H9 (cell line): ENCODE data around the gene SCFD2. TPM values are rescaled to one million over a fixed set of nuclear protein-coding genes. Genes with fewer than 3 reads are reported as not detected.

ENCODE experiments used
- DNase-seq: peaks from one replicate; pipeline ENCODE4 v3.0.0-alpha.2; 2017
- H2AFZ ChIP-seq: one replicate; pipeline ENCODE4 v1.6.1; 2013; ENCODE audit warnings: mild to moderate bottlenecking, low read length, control low read depth, moderate library complexity
- H2AK5ac ChIP-seq: 2 replicates; pipeline ENCODE4 v1.6.1; 2013; ENCODE audit warnings: low read length, control low read depth, mixed read lengths; ENCODE audit not compliant: insufficient read length
- H2BK120ac ChIP-seq: one replicate; pipeline ENCODE4 v1.6.1; 2013; ENCODE audit warnings: low read depth, mild to moderate bottlenecking, low read length, control low read depth, inconsistent platforms; ENCODE audit not compliant: poor library complexity, severe bottlenecking
- H2BK12ac ChIP-seq: 2 replicates; pipeline ENCODE4 v1.6.1; 2013; ENCODE audit warnings: low read length, control low read depth, mixed read lengths, low read depth; ENCODE audit not compliant: insufficient read length
- H2BK15ac ChIP-seq: 2 replicates; pipeline ENCODE4 v1.6.1; 2013; ENCODE audit warnings: low read depth, low read length, control low read depth
- H2BK20ac ChIP-seq: one replicate; pipeline ENCODE4 v1.6.1; 2013; ENCODE audit warnings: low read depth, mild to moderate bottlenecking, low read length, control low read depth, inconsistent platforms; ENCODE audit not compliant: poor library complexity, severe bottlenecking
- H2BK5ac ChIP-seq: 2 replicates; pipeline ENCODE4 v1.6.1; 2013; ENCODE audit warnings: low read length, control low read depth, mixed read lengths; ENCODE audit not compliant: insufficient read length
- H3K14ac ChIP-seq: 2 replicates; pipeline ENCODE4 v1.6.1; 2013; ENCODE audit warnings: low read length, control low read depth; ENCODE audit not compliant: insufficient read depth
- H3K18ac ChIP-seq: 2 replicates; pipeline ENCODE4 v1.6.1; 2013; ENCODE audit warnings: low read depth, mild to moderate bottlenecking, mixed read lengths, low read length, control low read depth; ENCODE audit not compliant: insufficient read length
- H3K23ac ChIP-seq: 2 replicates; pipeline ENCODE4 v1.6.1; 2013; ENCODE audit warnings: low read length, control low read depth, mixed read lengths, low read depth; ENCODE audit not compliant: insufficient read length
- H3K23me2 ChIP-seq: 2 replicates; pipeline ENCODE4 v1.6.1; 2013; ENCODE audit warnings: low read depth, mild to moderate bottlenecking, mixed read lengths, low read length, control low read depth; ENCODE audit not compliant: insufficient read length, poor library complexity, severe bottlenecking
- H3K27ac ChIP-seq: 2 replicates; pipeline ENCODE4 v1.5.1; 2013; ENCODE audit warnings: low read length, control low read depth, mixed read lengths, low read depth; ENCODE audit not compliant: insufficient read length
- H3K27me3 ChIP-seq: 2 replicates; pipeline ENCODE4 v1.6.1; 2013; ENCODE audit warnings: low read length, control low read depth, inconsistent platforms; ENCODE audit not compliant: insufficient read depth
- H3K4ac ChIP-seq: 2 replicates; pipeline ENCODE4 v1.6.1; 2013; ENCODE audit warnings: low read depth, mild to moderate bottlenecking, control low read depth, inconsistent platforms, low read length, moderate library complexity
- H3K4me1 ChIP-seq: 2 replicates; pipeline ENCODE4 v1.6.1; 2013; ENCODE audit warnings: low read length, control low read depth, inconsistent platforms; ENCODE audit not compliant: insufficient read depth
- H3K4me2 ChIP-seq: 2 replicates; pipeline ENCODE4 v1.6.1; 2013; ENCODE audit warnings: low read length, control low read depth, mixed read lengths; ENCODE audit not compliant: insufficient read length, insufficient read depth
- H3K56ac ChIP-seq: 2 replicates; pipeline ENCODE4 v1.6.1; 2013; ENCODE audit warnings: low read depth, mild to moderate bottlenecking, mixed read lengths, low read length, control low read depth; ENCODE audit not compliant: insufficient read length
- H3K79me1 ChIP-seq: 2 replicates; pipeline ENCODE4 v1.6.1; 2013; ENCODE audit warnings: low read depth, mild to moderate bottlenecking, moderate library complexity, low read length, control low read depth, inconsistent platforms; ENCODE audit not compliant: insufficient read depth, poor library complexity, severe bottlenecking
- H3K79me2 ChIP-seq: 2 replicates; pipeline ENCODE4 v1.6.1; 2013; ENCODE audit warnings: low read length, control low read depth, inconsistent platforms; ENCODE audit not compliant: insufficient read depth
- H3K9ac ChIP-seq: 2 replicates; pipeline ENCODE4 v1.6.1; 2013; ENCODE audit warnings: low read length, control low read depth, mixed read lengths; ENCODE audit not compliant: insufficient read length; ENCODE audit errors: extremely low read depth
- H3K9me3 ChIP-seq: one replicate; pipeline ENCODE4 v1.6.1; 2013; ENCODE audit warnings: low read depth, low read length, inconsistent platforms; ENCODE audit not compliant: control insufficient read depth
- H3T11ph ChIP-seq: one replicate; pipeline ENCODE4 v1.6.1; 2013; ENCODE audit warnings: mild to moderate bottlenecking, low read length, control low read depth, inconsistent platforms
- H4K20me1 ChIP-seq: one replicate; pipeline ENCODE4 v1.6.1; 2013; ENCODE audit not compliant: control insufficient read depth, insufficient read length, insufficient read depth
- H4K5ac ChIP-seq: 2 replicates; pipeline ENCODE4 v1.6.1; 2013; ENCODE audit warnings: low read depth, mild to moderate bottlenecking, mixed read lengths, low read length, control low read depth; ENCODE audit not compliant: insufficient read length
- H4K8ac ChIP-seq: replicated peaks from 2 replicates; pipeline ENCODE4 v1.6.1; 2013; ENCODE audit warnings: low read length, control low read depth, mixed read lengths, low read depth; ENCODE audit not compliant: insufficient read length
- H4K91ac ChIP-seq: 2 replicates; pipeline ENCODE4 v1.6.1; 2013; ENCODE audit warnings: low read depth, mild to moderate bottlenecking, moderate library complexity, mixed read lengths, low read length, control low read depth; ENCODE audit not compliant: insufficient read length
- H3K27ac Mint-ChIP-seq, 3 experiments: 2 replicates in 2 of 3; 3 replicates in 1 of 3; pipeline ENCODE4 v1.8.0; 2020 to 2021; ENCODE audit warnings: mixed read lengths in 3 of 3, mild to moderate bottlenecking in 1 of 3, moderate library complexity in 1 of 3
- H3K27me3 Mint-ChIP-seq: 2 replicates; pipeline ENCODE4 v1.8.0; 2021; ENCODE audit warnings: low read depth, mild to moderate bottlenecking, moderate library complexity, mixed read lengths
- H3K36me3 Mint-ChIP-seq, 3 experiments: 2 replicates in 2 of 3; 3 replicates in 1 of 3; pipeline ENCODE4 v1.8.0; 2020 to 2021; ENCODE audit warnings: low read depth in 3 of 3, mixed read lengths in 3 of 3; ENCODE audit not compliant: insufficient read depth in 1 of 3
- H3K4me1 Mint-ChIP-seq, 2 experiments: 2 replicates each; pipeline ENCODE4 v1.8.0; 2020; ENCODE audit warnings: mixed read lengths in 2 of 2
- H3K4me3 Mint-ChIP-seq, 2 experiments: 2 replicates in 1 of 2; 3 replicates in 1 of 2; pipeline ENCODE4 v1.8.0; 2020 to 2021; ENCODE audit warnings: mild to moderate bottlenecking in 2 of 2, mixed read lengths in 2 of 2, moderate library complexity in 1 of 2
- H3K9me3 Mint-ChIP-seq, 2 experiments: 2 replicates in 1 of 2; 3 replicates in 1 of 2; pipeline ENCODE4 v1.8.0; 2020; ENCODE audit warnings: mild to moderate bottlenecking in 2 of 2, mixed read lengths in 2 of 2, moderate library complexity in 1 of 2
- WGBS: extraction: QIAGEN DNeasy Blood & Tissue Kit; methylation state at CpG from one replicate; pipeline ENCODE4 v1.1.7; 2013; ENCODE audit warnings: missing lambda C conversion rate, low lambda C conversion rate, mixed read lengths; ENCODE audit not compliant: insufficient read length; ENCODE audit errors: extremely low coverage; 5-methylcytosine and 5-hydroxymethylcytosine counted together
- total RNA-seq: library from RNA; stranded (reverse); gene quantifications from 2 replicates; pipeline ENCODE4 v1.2.1, GENCODE V29; 2021
- TF ChIP-seq, protein P1 (sequence below): fragments of 200-600 bp; sonication (generic); conservative IDR thresholded peaks from 3 replicates; pipeline ENCODE4 v1.8.0; 2021; ENCODE audit warnings: antibody characterized with exemption, mild to moderate bottlenecking

SCFD2 gene
- total RNA-seq, 1 experiment from 2014 or later = 10.1 TPM

DNA sequence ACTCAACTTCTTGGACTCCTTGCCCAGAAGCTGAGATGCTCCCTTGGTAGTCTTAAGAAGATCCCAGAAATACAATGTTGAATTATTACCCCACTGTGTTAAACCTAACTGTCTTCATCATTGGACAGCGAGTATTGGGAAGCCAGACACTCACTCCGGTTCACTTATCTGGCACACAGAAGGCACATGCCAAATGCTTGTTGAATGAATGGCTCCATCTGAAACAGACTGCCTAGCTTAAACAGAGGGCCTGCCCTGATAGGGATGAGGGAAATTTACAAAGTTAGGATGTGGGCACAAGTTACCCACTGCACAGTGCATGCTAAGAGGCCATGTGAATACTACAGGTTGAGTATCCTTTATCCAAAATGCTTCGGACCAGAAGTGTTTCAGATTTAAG lies 424.4 kb downstream of the SCFD2 start:
- Histone ChIP-seq H2AFZ (no peak overlapping the region), H2BK120ac (no peak overlapping the region), H3K79me1 (no peaks in the 10 kb centered on the region), H4K8ac (no peak overlapping the region), H3K4me2 (no peak overlapping the region), H3K79me2 (no peaks in the 10 kb centered on the region), H3K4me1 (peaks cover 6% of the 10 kb centered on the region; the same call in 1 of the 2 replicates), H2BK5ac (no peak overlapping the region), H2BK20ac (no peak overlapping the region), H3T11ph (no peak overlapping the region), H3K4ac (no peak overlapping the region), H4K5ac (no peak overlapping the region), H3K9ac (no peak overlapping the region), H3K27ac (no peak overlapping the region), H3K27me3 (no peaks in the 10 kb centered on the region), H3K23me2 (no peaks in the 10 kb centered on the region), H2BK15ac (no peak overlapping the region), H3K9me3 (no peaks in the 10 kb centered on the region), H3K56ac (no peak overlapping the region), H4K91ac (no peak overlapping the region), H3K18ac (no peak overlapping the region), H2AK5ac (no peak overlapping the region), H3K14ac (no peak overlapping the region), H3K23ac (no peak overlapping the region), H4K20me1 (no peaks in the 10 kb centered on the region), H2BK12ac (no peak overlapping the region)
- no peak for DNase-seq
- WGBS = no CpG with 5 or more reads among the region's 3 CpGs
- Mint-ChIP-seq H3K27me3 (no peaks in the 10 kb centered on the region; the same call in none of the 2 replicates), H3K4me3 (no peak overlapping the region), H3K27ac (no peak overlapping the region), H3K9me3 (no peaks in the 10 kb centered on the region), H3K36me3 (no peaks in the 10 kb centered on the region), H3K4me1 (peaks cover 10 to 13% of the 10 kb centered on the region in 2 experiments)
- TF ChIP-seq, protein P1, sequence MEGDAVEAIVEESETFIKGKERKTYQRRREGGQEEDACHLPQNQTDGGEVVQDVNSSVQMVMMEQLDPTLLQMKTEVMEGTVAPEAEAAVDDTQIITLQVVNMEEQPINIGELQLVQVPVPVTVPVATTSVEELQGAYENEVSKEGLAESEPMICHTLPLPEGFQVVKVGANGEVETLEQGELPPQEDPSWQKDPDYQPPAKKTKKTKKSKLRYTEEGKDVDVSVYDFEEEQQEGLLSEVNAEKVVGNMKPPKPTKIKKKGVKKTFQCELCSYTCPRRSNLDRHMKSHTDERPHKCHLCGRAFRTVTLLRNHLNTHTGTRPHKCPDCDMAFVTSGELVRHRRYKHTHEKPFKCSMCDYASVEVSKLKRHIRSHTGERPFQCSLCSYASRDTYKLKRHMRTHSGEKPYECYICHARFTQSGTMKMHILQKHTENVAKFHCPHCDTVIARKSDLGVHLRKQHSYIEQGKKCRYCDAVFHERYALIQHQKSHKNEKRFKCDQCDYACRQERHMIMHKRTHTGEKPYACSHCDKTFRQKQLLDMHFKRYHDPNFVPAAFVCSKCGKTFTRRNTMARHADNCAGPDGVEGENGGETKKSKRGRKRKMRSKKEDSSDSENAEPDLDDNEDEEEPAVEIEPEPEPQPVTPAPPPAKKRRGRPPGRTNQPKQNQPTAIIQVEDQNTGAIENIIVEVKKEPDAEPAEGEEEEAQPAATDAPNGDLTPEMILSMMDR = no peak
